NCI-H1105 (cell line): ENCODE measurements around the gene EZR.
A peak's percentile ranks its signal among the peaks of the same experiment; 100 is the strongest.

Experiments
- DNase-seq: peaks from one replicate; lab custom pipeline; 2025; lab: John Stamatoyannopoulos, UW

The EZR gene

GRCh38 chr6:158817728-158818580 is 1.2 kb downstream of the EZR start:
- peak; percentile 88 for DNase-seq

- DNase-seq = peak; percentile 44
Observed at GRCh38 chr6:158816803-158817727, 2.1 kb downstream of the EZR start.

DNA sequence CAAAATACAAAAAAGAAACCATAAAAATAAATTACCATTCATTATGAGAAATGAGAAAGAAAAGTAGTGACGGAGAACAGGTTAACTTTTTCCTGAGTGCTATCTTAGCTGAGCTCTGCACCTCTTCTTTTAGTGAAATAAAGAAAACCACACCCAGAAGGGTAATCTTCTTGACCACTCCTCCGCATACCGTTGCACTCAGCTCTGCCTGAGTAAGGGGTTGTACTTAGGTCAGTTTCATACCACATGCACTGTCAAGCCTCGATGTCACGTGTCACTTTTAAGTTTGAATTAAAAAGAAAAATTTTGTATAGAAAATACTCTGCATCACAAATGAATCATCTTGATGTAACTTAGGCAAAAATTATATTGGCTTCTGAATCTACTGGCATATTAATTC is 2.8 kb downstream of the EZR start:
- no peak for DNase-seq

DNA sequence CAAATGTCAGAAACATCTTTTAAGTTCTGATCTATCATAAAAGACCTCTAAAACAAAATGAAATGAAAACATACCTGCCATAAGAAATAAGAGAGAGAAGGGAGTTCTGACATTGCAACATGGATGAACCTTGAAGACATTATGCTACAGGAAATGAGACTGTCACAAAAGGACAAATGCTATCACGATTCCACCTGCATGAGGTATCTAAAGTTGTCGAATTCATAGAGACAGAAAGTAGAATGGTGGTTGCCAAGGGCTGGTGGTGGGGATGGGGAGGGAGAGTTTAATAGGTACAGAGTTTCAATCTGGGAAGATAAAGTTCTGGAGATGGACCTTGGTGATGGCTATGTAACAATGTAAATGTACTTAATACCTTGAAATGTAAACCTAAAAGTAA is 3.3 kb downstream of the EZR start:
- DNase-seq = no peak

DNA sequence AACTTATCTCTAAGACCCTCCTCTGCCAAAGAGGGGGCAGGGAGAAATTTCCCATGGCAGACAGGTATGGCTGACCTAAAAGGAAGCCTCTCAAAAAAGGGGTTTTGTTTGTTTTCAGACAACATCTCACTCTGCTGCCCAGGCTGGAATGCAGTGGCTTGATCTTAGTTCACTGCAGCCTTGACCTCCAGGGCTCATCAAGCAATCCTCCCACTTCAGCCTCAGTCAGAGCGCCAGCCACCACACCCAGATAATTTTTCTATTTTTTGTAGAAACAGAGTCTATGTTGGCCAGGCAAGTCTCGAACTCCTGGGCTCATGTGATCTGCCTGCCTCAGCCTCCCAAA is 3.8 kb downstream of the EZR start:
- DNase-seq = no peak

DNA sequence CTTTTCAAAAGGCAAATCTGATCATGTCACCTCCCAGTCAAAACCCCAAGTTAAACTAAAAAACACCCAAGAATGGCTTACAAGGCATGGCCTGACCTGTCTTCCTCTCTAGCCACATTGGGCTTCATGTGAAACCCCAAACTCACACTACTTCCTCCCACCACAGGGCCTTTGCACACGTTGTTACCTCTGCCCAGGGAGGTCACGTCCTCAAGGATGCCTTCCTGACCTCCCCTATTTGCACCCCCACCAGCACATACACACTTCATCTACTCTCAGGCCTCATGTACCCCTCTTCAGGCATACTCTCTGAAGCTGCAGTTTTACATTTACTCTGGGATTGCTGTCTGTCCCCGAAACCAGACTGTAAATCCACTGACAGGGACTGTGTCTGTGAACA is 6.1 kb downstream of the EZR start:
- DNase-seq = no peak

DNA sequence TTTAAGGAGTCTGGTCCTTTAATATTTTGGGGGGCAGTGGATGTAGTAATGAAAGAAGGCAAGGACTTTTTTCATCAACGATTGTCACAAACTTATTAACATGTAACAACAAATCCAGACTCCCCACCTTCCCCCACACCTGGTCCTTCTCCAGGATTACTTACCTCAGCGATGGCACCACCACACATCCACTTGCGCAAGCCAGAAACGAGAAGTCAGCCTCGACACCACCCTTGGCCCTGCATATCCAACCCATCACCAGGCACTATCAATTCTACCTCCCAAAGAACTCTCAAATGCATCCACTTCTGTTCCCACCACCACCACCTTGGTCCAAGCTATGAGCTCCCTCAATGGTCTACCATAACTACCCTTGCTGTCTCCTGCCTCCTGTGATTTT is 6.6 kb downstream of the EZR start:
- no peak for DNase-seq

DNA sequence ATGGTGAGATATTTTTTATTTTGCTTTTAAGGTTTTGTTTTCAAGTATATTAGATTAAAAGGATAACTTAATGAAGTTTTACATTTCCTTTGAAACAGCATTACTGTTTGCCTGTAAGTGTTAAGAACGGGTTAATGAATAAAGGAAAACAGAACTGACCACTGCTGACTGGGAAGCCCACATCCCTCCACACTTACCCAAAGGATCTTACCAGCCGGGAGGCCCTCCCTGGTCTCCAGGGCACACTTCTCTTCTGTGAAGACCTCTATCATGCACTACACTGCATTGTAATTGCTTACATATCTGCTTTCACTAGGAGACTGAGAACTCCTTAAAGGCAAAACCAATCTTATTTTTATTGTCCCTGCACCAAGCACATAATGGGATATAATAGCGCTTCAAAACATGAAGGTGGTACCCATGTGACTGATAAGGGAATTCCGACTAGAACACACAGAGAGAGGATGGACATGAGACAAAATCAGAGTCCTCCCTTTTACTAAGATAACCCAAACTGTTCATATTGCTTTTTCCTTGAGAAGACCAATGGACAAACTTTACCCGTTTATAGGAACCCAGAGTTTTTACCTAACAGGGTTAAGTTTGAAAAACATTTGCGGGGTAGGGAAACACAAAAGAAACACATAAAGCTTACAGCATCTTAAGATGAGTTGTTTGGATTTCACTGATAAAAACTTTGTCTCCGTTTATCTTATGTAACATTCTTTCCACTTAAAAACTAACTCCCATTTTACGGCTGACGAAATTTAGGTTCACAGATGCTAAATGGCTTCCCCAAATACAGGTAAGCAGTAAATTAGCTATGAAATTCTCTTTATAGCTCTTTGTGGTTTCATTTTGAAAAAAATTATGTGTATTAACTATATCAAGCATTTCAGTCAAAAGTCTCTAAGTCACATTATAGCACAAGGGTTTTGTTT is 8.7 kb downstream of the EZR start:
- DNase-seq = no peak

- peak; percentile 29 for DNase-seq
Observed at GRCh38 chr6:158808941-158809678, 10.1 kb downstream of the EZR start.

- DNase-seq = no peak
Observed at GRCh38 chr6:158808442-158808833, 10.7 kb downstream of the EZR start.

DNA sequence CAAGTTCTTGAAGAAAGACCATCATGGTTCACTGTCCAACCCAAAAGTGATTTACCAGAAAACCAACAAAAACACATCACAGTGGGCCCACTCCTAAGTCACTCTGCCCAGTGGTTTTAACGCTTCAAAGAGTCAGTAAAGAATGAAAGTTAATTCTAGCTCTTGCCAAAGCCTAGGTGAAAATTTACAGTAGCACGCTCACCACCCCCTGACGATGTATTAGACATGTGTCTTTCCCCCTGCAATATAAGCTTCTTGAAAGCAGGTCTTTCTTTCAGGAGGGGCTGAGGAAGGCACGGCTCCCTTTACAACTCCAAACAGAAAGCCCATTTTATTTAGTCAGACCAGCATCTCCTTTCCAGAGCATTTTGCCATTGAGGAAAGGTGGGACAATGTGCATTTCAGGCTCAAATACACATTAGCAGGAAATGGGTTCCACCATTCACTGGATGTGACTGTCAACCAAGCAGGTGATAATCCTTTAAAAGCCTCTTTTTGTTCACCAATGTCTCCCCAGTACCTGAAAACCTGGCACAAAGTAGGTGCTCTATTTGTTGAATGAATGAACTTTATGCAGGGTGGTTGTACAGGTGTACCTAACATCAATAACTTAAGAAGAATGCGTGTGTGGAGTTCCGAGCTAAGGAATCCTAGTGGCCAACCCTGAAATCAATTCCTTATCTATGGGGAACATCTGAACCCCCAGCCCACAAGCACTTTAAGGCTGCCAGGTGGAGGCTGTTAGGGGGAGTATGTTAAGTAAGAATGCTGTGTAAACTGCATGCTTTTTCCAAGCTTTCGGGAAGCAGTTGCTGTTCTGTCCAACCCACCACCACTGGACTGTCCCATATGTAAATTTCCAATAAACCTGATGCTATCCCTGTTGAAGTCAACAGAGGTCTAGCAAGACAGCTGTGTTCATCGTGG is 11.4 kb downstream of the EZR start:
- no peak for DNase-seq

DNA sequence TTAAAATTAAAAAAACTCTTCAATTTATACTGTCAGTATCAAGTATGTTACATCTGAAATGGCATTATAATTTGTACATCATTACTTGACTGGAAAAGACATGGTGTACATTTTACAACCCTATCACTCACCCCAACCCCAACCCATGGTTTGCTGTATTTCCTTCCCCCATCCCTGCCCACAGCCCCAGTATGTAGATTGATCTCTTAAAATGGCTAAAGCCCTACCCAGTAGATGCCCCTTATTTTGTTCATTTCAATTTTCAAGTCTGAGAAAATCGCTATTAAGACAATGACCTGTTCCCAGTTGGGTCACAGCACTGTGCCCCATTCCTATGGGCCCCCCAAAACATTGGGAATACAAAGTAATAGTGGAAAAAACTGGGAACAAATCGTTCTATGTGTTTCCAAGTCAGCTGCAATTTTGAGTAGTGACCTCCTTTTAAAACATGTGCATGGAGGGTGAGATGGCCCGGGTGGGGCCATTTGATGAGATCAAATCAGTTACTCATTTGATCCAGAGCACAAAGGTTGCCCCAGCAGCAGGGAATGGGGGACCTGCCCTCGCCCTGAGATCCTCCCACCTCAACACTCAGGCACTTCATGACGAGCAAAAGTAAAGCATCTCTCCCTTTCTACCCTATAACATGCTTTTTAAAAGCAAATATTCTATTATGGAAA is 13.3 kb downstream of the EZR start:
- no peak for DNase-seq

GRCh38 chr6:158804207-158804606 is 15.0 kb downstream of the EZR start:
- DNase-seq = no peak

DNA sequence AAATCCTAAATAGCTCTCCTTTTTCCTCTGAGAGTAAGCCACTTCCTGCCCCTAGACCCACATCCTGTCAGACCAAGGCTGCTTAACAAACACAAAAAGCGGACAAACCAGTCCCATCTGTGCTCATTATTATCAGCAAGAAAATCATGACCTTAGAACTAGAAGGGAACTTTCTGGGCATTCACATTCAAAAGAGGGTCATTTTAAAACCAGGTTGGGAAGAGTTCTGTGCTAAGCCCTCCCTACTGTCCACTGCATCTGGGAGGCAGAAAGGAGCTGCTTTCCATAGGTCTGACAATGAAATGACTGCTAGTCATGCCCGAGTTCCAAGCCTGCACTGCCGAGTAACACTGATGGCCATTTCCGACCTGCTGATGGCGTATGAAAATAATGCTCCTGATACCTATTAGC is 15.4 kb downstream of the EZR start:
- DNase-seq = no peak

- no peak for DNase-seq
Observed at GRCh38 chr6:158801655-158802294, 17.4 kb downstream of the EZR start.

DNA sequence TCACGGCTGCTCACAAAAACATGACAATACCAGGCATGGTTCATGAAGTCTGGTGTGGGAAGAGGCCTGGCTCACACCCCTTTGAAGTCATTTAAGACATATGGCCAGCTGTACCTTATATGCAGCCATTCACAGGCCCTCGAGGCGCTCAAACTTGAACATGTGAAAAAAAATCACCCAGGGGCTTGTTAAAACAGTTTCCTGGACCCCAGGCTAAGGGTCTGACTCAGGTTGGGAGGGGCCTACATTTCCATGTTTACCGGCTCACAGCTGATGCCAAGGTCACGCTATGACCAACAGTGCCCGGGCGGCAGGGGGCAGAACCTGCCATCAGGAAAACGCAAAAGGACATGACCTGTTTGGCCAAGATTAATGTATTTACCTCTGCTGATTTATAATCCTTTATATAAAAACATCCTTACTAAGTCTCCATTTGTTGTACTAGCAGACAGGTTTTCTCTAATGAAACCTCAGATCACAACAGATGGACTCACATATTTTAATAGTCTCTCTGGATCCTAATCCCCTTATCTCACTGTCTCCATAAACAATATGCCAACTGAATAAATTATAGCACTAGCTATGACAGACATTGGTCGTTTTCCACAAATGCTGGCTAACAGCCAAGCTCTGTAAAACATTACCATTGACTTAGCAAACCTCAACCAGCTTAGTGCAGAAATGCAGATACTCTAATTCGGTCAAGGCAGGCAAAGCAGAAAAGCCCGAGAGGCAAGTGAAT is 19.9 kb downstream of the EZR start:
- DNase-seq = peak; percentile 98

DNA sequence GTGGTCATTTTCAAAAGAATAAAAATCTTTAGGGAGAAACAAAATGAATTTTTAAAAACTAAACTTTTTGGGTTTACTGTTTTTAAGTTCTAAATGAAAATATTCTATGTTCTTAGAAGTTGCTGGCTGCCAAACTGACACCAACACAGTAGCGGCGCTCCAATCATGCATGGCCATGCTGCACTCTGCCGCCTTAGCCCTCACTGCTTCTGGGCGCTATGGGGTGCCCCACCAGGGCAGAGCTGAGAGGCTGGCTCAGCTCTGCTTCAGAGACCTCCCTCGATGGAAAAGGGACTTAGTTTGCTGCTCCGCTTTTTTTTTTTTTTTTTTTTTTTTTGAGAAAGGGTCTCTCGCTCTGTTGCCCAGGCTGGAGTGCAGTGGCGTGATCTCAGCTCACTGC is 20.9 kb downstream of the EZR start:
- no peak for DNase-seq
